DMS 273 (cell line): Measurements from ENCODE around the gene MAP3K5.

ENCODE experiments used
- DNase-seq: peaks from one replicate; lab custom pipeline; 2025; ENCODE audit not compliant: unreplicated experiment; lab: John Stamatoyannopoulos, UW

MAP3K5 gene

DNA sequence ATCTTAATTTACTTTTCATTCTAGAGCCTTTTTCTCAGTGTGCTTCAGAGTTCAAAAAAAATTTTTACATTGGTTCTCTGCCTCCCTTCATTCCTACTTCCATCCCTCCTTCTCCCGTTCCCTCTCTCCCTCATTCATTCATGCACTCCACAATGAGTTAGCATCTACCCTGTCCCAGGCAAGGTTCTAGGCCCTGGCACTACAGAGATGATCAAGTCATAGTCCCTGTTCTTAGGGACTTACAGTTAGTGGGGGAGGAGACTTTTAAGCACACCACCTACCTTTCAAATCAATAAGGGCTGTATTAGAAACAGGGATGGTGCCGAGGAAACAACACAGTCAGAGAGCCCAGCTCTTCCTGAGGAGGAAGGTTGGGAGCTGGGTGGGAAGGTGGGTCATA lies 40.3 kb downstream of the MAP3K5 start:
- DNase-seq = no peak

DNA sequence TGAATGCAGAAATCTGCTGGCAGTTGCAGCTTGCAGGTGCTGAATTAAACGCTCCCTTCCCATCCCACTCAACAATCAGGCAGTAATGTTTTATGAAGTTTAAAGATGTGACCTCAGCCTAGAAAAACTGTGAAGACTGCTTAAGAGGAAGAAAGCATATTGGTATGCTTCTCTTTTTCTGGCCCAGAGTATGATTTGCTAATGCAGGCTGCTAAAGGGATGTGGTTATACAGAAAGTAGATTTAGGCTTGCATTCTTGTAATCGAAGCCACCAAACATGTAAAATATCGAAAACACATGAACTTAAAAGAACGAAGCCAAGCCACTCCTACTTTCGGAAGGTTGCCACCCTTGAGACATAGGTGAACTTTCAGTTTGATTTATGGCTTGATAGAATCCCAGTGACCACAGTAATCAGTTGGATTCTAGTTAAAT lies 40.7 kb downstream of the MAP3K5 start:
- DNase-seq = no peak

DNA sequence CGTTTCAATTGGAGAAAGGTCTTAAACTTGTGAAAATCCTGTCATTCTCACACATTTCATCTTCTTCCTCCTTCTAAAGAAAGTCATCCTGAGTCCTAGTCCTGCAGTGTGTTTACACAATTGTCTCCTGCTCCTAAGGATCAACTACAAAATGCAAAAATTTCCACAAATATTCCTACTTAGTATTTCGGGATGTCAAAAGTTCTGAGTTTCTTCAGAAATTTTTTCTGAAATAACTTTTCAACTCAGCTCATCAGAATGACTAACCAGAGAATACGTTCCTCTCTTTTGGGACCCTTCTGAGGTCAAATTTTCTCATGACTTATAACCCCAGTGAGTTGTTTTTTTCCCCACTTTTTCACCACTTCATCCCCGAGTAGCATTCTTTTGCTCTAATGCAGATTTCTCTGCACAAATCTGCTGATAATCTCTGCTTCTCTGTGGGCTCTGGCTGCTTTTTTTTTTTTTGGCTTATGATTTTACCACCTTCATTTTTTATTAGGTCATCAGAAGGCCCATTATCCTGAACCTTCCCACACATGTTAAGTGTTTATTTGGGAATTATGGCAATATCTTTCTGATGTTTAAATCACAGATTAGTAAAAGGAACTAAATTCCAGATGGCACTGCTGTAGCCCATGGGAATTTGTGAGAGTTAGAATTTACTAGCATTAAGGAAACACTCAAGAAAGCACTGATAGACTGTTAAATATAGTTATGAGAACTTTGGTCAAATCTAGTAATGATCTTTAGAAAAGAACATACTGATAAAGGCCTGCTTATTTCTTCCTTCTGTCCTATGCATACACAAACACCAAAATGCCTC lies 41.4 kb downstream of the MAP3K5 start:
- no peak for DNase-seq

DNA sequence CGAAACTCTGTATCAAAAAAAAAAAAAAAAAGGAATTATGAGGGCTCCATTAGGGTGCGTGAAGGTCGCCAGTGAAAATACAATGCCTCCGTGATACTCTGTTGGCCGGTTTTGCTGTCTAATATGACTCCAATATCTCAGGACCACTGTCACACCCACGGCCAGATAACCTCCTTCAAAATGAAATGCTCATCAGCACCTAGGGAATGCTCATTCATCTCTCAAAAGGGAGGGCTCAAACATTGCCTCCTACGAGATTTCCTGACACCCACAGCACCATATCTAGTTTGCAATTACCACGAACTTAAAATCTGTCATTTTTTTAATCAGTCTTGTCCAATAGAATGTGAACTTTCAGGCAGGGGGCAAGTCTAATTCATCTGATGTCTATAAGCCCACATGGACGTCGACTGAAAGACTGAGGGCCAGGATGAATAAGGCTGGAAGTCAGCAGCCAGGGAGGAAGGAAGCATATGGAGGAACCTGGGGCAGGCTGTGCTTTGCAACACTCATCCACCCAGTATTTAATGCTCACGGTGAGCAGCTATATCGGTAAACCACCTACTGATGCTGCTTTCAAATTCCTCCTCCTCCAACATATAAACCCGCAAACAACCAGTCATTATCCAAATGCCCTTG lies 42.8 kb downstream of the MAP3K5 start:
- no peak for DNase-seq

DNA sequence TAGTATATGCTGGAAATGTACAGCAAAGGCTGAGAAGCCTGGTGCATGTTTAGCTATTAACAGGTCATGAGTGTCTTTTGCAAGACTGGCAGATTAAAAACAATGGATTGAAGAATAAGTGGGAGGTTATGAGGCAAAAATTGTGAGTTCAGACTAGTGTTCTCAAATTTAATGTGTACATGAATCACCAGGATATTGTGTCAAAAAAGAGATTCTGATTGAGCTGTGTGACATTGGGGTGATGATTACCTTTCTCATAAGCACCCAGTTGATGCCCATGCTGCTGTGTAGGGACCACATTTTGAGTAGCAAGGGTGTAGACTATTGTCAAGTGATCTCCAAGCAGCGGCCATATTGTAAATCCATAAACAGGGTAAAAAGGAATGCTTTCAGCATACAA lies 44.8 kb downstream of the MAP3K5 start:
- no peak for DNase-seq

DNA sequence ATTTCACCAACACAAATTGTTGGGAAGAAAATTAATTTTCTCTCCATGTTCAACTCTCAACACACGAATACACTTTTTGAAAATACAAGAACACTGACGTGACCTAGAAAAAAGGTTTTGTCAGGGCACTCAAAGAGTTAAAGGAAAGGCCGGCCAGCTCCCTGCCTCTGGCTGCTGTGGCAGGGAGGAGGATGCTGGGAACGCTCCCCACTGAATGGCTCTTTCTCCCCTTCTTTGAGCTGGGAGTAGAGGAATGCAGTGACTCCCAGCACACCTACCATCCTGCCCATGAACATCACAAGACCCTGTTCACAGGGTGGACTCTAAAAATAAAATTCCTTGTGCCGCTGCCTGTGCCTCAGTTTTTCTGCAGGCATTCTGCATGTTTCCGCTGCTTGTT lies 47.0 kb downstream of the MAP3K5 start:
- DNase-seq = no peak

DNA sequence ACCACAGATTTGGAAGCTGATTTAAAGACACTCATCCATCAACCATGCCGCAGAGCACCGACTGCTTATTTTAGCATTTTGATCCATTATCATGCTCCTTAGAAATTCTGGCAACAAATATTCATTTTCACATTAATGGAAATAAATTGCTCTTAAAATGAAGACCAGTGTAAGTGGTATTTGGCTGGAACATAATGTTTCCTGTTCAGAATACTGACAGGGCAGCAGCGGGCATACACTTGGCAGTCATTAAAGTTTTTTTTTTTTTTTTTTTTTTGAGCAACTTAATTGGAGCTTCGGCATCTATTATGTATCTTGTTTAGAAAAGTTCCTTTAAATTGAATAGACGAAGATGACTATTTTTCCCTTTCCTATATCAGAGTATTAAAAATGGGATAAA lies 47.4 kb downstream of the MAP3K5 start:
- DNase-seq = no peak

DNA sequence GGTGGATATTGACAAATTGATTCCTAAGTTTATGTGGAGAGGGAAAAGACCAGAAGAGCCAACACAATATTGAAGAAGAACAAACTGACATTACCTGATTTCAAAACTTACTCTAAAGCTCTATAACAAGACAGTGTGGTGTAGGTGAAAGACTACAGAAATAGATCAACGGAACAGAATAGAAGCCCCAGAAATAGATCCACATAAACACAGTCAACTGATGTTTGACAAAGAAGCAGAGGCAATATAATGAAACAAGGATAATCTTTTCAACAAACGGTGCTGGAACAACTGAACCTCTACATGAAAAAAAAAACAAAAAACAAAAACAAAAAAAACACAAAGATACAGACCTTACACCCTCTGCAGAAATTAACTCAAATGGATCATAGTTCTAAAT lies 50.2 kb downstream of the MAP3K5 start:
- no peak for DNase-seq

DNA sequence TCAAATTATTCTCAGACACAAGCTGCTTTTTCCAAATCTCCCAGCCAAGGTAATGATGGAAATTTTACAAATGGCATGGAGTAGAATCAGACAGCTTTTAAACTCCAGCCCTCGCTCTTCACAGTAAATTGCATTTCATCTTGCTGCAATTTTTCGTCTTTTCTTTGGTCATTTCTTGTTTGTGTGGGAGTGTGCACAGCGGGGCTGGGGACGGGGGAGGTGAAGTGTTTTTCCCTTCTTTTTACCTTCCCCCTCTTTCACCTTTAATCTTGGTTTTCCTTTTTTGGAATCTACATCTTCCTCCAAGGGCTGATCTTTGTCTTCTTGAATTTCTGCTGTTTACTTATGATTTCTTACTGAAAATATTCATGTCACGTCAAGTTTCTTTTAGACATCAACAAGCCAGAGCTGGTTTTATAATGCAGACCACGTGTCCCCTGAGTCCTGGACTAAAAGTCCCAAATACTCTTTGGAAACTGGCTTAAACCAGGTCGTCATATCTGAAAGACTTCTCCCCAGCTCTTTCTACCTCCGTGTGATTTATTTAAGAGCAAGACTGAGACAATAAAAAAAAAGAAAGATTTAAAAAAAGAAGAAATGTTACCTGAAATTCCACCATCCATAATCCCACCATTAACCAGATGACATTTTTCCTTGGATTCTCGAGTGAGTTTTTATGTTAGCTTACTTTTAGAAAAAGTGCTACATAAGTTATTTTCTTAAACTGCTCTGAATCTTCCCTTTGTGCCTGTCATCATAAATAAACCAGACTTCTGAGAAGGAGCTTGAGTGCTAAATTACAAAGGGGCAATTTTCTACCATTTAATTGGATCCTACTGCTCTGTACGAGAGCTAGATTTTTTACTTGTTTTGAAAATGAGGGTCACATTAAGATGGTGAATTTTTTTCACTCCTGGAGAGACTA lies 52.0 kb downstream of the MAP3K5 start:
- no peak for DNase-seq

DNA sequence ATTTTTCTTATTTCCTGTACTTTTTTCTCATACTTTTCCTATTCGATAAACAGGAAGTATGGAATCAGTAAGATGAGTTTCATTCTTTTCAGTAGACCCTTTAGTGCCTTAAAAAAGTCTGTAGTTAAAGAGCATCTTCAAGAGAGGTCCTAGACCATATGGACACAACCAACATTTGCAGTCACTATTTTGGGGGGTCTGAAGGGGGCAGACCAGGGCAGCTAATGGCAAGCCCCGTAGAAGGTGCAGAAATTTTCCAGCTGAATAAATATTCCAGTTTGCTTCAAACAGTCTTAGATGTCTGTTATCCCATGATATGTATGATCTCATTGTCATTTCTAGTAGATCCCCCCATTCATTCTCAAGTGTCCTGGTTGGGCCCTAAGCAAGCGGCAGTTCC lies 52.8 kb downstream of the MAP3K5 start:
- no peak for DNase-seq

DNA sequence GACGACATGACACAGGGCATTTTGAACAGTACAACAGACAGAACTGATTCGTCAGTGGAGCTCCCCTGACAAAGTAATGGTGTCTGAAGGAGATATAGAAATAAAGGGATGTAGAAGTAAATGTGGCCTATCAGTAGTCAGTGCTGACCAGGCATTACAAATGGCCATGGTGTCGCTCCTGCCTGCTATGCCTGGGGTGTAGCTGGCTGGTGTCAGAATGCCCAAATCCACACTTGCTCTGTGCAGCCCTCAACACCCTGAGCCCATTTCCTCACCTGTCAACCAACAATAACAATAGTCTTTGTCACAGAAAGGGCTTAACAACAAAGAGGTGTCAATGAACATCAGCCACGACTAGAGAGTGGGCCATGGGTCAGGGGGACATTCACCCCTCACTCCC lies 53.2 kb downstream of the MAP3K5 start:
- DNase-seq = no peak

DNA sequence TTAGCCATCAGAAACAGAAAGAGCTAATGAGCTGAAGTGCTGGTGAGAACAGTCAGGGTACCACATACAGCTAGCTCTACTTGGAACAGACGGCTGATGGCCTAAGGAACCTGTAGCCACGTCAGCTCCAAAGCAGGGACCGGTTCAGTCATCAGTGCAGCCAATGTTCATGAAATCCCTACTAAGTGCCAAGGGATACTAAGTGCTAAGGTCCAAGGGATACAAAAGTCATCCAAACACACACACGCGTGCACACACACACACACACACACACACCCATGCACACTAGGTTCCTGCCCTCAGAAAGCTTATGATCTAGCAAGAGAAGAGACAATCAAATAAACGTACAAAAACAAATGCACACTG lies 53.6 kb downstream of the MAP3K5 start:
- no peak for DNase-seq

DNA sequence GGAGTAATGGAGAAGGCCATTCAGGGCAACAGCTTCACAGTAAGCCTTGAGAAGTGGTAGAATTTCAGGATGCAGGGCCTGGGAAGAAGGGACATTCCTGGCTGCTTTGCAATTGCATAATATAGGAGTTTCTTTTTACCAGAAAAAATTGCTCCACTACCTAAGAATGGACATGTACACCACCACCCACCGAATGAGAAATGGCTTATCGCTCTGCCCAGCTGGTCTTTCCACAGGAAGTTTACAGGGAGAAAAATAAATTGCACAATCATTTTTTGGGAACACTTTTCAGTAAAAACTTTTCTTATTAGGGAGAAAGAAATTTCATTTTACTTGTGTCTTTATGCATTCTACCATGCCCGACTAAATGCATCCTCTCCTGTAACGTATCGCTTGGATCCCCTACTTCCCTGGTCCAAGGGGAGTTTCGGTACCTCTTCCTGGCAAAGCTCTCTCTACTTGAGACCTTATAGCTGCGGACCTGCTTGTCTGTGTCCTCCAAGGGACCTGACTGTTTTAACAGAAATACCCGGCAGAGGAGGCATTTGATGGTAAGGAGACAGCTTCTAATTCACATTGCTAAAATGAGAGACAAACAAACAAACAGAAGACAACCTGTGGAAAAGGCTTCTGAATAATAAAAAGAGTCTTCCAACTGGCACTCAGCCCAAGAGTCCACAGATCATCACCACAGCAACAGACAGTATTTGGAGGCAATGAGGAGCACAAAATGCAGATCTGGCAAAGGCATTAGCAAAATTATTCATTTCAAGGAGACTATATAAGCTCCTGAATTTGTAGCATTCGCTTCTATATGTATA lies 54.2 kb downstream of the MAP3K5 start:
- no peak for DNase-seq

DNA sequence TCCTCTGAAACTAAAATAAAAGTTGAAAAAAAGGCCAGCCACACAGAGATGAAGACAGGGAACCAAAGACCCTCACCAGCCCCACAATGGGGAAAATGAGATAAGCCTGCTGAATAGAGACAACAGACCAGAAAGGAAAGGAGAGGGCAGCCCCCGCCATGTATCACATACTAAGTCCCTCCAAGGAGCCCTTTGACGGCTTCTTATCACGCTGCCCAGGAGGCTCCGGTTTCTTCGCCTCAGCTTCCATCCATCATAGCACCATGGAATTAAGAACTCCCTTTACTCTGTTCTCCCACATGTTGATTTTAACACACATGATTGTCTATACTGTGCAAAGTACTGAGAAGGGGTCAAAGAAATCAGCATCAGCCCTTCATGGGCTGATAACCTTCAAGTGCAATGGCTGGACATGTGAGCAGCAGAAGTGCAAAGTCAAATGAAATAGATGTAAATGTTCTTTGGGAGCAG lies 54.9 kb downstream of the MAP3K5 start:
- DNase-seq = no peak

DNA sequence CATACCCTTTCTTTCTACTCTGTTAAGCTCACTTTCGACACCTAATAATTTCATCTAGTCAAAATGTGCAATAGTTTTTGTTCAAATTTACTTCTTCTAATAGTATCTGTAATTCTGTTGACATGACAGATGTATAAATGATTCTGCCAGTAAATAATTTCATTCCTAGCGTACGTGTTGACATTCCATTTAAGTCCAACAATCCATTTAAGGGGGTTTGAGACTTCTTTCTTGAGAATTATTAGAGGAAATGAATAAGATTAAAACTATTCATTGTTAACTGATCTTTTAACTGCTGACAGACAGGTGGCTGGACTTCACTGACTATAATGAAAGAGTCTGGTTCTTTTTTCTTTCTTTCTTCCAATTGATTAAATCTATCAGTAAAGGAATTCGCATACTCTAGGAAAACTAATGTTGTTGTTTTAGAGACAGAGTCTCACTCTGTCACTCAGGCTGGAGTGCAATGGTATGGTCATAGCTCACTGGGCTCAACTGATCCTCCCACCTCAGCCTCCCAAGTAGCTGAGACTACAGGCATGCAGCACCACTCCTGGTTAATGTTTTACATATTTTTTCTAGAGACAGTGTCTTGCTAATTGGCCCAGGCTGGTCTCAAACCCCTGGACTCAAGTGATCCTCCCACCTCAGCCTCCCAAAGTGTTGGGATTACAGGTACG lies 55.9 kb downstream of the MAP3K5 start:
- no peak for DNase-seq

DNA sequence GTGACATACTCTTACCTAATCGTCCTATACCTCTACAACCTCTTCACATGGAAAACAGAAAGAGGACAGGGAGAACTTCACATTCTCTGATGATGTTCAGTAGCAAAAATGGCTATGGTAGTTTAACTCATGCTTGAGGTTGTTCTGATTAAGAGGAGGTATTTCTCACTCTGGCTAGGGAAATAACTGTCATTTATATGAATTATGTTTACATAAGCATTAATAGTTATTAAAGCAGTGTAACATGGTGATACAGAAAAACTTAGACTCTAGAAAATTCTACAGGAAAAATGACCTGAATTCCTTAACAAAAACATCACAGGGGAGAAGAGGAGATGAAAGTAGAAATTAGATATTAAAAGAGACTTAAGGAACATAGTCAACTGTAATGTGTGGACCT lies 57.3 kb downstream of the MAP3K5 start:
- no peak for DNase-seq

DNA sequence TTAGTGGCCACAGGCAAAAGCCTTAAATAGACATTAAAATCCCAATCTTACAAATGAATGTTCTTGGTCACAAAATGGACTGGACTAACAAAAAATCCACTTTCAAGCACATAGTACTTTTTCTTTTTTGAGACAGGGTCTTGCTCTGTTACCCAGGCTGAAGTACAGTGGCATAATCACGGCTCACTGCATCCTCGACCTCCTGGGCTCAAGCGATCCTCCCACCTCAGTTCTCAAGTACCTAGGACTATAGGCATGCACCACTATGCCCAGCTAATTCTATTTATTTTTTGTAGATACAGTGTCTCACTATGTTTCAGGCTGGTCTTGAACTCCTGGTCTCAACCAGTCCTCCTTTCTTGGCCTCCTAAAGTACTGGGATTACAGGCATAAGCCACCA lies 59.4 kb downstream of the MAP3K5 start:
- DNase-seq = no peak

DNA sequence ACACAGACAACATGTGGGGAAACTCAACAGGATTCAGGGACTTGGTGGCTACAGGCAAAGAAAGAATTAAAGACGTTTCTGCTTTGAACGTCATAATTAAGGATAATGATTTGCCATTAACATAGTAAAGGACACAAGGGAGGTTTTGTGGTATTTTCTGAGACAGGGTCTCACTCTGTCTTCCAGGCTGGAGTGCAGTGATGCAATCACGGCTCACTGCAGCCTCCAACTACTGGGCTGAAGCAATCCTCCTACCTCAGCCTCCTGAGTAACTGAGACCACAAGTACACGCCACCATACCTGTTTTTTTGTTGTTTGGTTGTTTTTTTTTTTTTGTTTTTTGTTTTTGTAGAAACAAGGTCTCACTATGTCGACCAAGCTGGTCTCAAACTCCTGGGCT lies 62.4 kb downstream of the MAP3K5 start:
- DNase-seq = no peak

DNA sequence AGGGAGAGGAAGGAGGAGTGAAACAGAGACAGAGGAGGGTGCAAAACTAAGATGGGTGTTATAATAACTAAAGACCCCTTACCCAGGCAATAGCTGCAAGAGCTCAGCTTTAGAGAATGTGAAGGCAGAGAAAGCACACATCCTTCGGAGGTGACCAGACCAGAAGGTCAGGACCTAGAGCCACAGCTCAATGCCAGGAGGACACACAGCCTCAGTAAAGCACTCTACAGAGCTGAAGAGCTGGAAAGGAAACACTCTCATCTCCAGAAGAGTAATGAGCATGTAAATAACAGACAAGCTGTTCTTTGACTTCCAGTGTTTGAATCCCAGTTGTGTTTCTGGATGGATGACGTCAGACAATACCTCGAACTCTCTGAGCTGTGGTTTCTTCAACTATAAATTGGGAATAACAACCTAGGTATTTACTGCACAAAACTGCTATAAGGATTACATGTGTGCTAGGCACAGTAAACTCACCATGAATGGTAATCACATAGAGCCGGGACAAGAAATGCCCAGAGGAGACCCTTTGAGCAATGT lies 63.2 kb downstream of the MAP3K5 start:
- DNase-seq = no peak
